Measurements from ENCODE around the gene FPR2.

- no peak for TF ChIP-seq CTCF (IDR thresholded peaks at IDR 0.05; ENCODE audit: low read depth, low read length)
- TF ChIP-seq EZH2phosphoT487 (IDR thresholded peaks at IDR 0.05; ENCODE audit: low read depth): no peak
Measured at GRCh38 chr19:51760697-51761356, at the start of gene FPR2.
